Activated naive CD4-positive, alpha-beta T cell treated with anti-CD3 and anti-CD28 coated beads, Interleukin-2, amount 50 U/mL, for 16 hours (primary cell): ENCODE data around the gene DNAJA3.

Experiments used
- DNase-seq: peaks from one replicate; pipeline ENCODE4 v3.0.0-alpha.2; 2020

DNAJA3 gene

GRCh38 chr16:4481526-4481925 lies 55.9 kb downstream of the DNAJA3 start:
- no peak for DNase-seq

GRCh38 chr16:4481963-4482362 lies 56.3 kb downstream of the DNAJA3 start:
- no peak for DNase-seq

GRCh38 chr16:4486126-4486893 lies 60.6 kb downstream of the DNAJA3 start:
- DNase-seq: no peak

- DNase-seq: no peak
Measured at GRCh38 chr16:4487955-4488498, 62.4 kb downstream of the DNAJA3 start.

DNA sequence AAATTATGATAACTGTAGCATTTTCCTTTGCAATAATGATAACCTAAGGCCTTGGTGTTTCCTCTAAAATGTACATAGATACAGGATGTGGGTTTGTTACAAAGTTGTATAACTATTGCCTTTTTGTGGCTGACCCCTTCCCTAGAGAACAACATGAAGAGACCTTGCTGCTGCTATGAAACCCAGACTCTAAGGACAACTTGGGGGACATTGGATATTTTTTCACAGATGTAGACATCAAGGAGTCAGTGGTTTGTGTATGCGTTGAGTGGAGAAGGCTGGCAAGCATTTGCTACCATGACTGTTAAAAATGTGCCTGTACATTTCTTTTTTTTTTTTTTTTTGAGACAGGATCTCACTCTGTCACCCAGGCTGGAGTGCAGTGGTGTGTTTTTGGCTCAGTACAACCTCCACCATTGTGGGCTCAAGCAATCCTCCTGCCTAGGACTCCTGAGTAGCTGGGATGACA lies 62.9 kb downstream of the DNAJA3 start:
- DNase-seq: no peak

DNA sequence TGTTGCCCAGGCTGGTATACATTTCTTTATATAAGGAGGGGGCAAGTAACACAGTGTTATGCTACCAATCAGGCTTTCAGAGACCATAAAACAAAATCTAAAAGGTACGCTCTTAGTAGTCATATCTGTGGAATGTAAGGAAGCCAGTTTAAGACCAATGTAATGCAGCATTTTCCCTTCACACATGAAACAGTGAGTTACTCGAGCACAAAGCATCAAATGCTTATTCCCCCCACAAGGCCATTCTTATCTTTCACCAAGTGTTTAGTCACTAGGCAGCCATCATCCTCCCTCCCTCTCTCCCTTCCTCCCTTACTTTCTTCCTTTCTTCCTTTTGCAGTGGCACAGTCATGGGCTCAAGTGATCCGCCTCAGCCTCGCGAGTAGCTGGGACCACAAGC lies 63.4 kb downstream of the DNAJA3 start:
- no peak for DNase-seq

GRCh38 chr16:4491898-4492297 lies 66.2 kb downstream of the DNAJA3 start:
- DNase-seq: no peak

- DNase-seq: no peak
Measured at GRCh38 chr16:4494746-4495490, 69.2 kb downstream of the DNAJA3 start.

- no peak for DNase-seq
Measured at GRCh38 chr16:4495766-4496165, 70.1 kb downstream of the DNAJA3 start.

DNA sequence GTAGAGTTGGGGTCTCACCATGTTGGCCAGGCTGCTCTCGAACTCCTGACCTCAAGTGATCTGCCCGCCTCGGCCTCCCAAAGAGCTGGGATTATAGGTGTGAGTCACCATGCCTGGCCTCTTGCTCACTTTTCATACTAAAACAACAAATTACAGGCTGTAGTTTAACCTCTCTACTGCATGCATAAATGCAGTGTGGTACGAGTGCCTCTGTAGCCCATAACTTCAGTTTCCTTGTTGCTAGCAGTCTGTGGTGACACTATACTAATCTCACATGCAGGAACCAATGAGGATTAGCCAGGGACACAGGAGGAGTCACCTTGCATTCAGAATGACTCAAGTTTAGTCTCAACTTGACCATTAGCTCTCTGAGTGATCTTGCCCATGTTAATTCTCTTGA lies 70.6 kb downstream of the DNAJA3 start:
- no peak for DNase-seq

- no peak for DNase-seq
Measured at GRCh38 chr16:4498546-4499195, 73.0 kb downstream of the DNAJA3 start.

- DNase-seq: no peak
Measured at GRCh38 chr16:4499196-4499555, 73.5 kb downstream of the DNAJA3 start.

DNA sequence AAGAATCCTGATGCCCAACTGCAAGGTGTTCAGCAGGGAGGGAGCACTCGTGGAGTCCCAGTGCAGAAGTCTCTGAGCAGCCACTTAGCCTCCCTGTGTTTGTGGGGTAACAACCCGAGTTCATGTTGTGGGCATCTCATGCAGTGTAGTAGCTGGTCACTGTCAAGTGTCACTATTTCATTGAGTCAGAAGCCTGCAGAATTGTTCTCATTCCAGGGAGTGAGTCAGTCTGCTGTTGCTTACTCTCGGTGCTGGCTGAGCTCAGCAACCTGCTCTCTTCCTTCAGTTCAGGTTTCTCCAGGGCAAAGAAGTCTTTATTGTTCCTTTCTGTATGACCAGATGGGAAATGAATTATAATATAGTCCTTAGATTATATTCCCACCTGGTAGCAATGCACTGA lies 74.6 kb downstream of the DNAJA3 start:
- DNase-seq: no peak

DNA sequence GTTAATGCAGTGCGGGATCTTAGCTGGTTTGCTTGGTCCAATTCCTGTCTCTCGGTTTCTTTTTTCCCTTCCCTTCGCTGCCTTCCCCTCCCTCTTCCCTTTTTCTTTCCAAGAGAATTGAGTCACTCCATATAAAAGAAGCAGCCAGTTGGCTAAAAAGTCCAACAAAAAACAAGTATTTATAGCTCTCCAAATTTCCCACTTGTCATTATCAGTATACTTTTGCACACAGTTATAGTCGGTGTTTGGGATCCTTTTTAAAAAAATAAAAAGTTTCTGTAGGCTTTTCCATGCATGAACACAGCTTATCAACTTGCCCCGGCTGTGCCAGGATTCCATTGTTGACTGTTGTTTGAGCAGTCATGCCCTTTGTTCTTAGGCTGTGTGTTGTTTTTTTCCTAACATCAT lies 75.4 kb downstream of the DNAJA3 start:
- no peak for DNase-seq

GRCh38 chr16:4505356-4506147 lies 79.9 kb downstream of the DNAJA3 start:
- peak; percentile 59 for DNase-seq
